A549 treated with DMSO at 1 μM for 4 hours (cell line): ENCODE measurements around the gene FKBP6. TPM values are rescaled to one million over a fixed set of nuclear protein-coding genes. Genes with fewer than 3 reads are reported as not detected.

Source experiments
- total RNA-seq: library from RNA; stranded (reverse); fragments of 200-300 nt; extraction: Qiagen RNA extraction; gene quantifications from 5 replicates; pipeline ENCODE4 v1.2.3, GENCODE V29; 2022; ENCODE audit warnings: low read depth

The FKBP6 gene
- total RNA-seq: not detected in 5 replicates

GRCh38 chr7:73327922-73328321, at the start of gene FKBP6, which contains the start of gene TRIM50:
FKBP6 (plus strand) TSS chr7:73328161; CDS start chr7:73328429, 268 bp downstream.
TRIM50 (minus strand) TSS chr7:73328082; CDS start chr7:73324787, 3,295 bp downstream.

GRCh38 chr7:73308665-73309214, 19.2 kb upstream of the FKBP6 start, which contains the start of gene NSUN5:
NSUN5 (minus strand) TSS chr7:73308826; CDS start chr7:73308790, 36 bp downstream.

Other genes starting within 250 kb of the FKBP6 start
- not detected in 5 replicates for gene SPDYE9, start 242.1 kb upstream of the FKBP6 start, total RNA-seq
- gene NSUN5, start 19.3 kb upstream of the FKBP6 start, total RNA-seq: 49.2 to 62.0 TPM (median 55.3 TPM) in 5 replicates
- not detected in 5 replicates for gene TRIM50, start 79 bp upstream of the FKBP6 start, total RNA-seq
- 1.1 to 2.1 TPM (median 1.8 TPM) in 5 replicates for gene FZD9, start 105.6 kb downstream of the FKBP6 start, total RNA-seq
- 56.6 to 71.3 TPM (median 66.3 TPM) in 5 replicates for gene BAZ1B, start 194.1 kb downstream of the FKBP6 start, total RNA-seq
- gene BCL7B, start 229.5 kb downstream of the FKBP6 start, total RNA-seq: 67.1 to 80.2 TPM (median 70.2 TPM) in 5 replicates